Retina (tissue), 1 donor: ENCODE measurements around the gene GRID2.
"Not testable (repeated sequence)": the region's sequence is repeated elsewhere in the genome, so short reads cannot be mapped to it uniquely, and the experiment has no call there.

Experiments used
- DNase-seq: peaks from one replicate; pipeline ENCODE4 v3.0.0-alpha.2; 2016

GRID2 gene

DNA sequence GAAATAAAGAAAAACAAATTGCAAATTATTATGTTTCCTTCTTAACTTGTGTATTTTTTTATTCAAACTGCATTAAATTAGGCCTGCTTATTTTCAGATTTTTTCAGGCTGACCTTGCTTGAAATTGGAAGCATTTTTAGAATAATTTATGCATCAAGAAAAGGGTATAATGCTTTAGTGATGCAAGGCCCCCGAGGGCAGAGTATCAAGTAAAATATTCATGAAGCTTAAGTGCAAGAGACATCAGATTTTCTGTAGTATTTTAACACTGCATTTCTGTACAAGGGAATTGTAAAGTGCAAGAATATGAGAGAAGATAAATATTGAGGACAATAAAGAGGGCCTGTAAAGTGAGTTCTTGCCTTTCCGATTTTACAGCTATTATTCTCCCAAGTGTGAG is 1039.0 kb downstream of the GRID2 start:
- DNase-seq = peak; percentile 11

DNA sequence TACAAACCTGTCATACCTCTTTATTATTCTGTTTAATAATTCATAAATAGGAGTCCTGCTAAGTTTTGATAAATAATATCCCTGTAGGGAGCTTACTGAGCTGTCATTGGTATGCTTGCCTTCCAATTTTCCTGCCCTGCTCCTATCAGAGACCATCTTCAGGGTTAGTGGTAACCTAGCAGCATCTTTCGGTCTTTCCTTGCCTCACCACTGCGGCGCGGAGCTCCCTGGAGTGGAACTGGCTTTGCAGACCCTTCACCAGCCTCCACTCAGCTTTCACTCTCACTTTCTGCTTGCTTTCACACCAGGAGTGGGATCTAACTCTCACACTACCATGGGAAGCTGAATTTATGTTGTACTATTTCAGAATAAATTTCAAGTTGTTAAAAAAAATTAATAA is 1043.1 kb downstream of the GRID2 start:
- DNase-seq = no peak

DNA sequence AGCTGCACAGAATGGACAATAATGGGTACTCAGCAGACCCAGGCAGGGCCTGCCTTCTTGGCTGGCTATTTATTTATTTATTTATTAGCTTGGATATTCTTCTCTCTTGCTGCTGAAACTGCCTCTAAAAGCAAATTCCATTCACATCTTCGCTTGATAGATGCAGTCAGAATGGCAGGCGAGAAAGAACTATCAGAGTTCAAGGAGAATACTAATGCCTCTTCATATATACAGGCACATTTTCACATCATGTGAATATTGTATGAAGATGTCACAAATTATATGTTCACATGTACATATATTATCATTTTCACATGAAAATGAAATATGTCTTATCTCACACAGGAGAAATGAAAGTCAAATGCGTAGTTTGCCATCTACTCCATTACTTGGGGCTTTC is 1045.1 kb downstream of the GRID2 start:
- DNase-seq = no peak

DNA sequence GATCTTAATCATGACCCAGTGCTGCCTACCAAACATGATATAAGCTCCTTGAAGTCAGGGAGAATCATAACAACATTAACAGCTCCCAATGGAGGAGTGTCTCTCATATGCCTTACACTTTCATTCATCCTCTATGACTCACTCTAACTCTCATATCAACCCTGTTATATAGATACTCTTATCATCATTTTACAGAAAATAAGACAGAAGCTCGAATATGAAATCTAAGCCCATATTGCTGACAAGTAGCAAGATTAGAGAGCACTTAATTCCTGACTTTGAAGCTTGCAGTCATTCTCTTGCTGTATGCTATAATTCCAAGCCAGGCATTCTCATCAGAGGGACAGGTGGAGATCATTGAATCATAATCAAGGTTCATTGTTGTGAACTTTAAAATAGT is 1048.1 kb downstream of the GRID2 start:
- no peak for DNase-seq

DNA sequence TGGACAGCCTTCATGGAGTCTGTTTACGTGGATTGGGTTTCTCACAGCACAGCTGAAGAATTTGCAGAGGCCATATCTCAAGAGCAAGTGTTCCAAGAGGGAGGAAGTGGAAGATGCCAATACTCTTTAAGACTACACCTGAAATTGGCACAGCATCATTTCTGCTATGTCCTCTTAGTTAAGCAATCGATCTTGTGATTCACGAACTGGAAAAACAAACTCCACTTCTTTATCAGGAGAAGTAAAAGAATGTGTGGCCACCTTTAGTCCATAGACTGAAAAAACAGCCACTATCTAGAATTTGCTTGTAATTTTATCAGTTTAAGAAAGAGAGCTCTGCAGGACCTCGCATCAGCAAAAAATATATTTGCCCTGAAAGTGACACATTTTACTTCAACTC is 1051.6 kb downstream of the GRID2 start:
- DNase-seq = no peak

DNA sequence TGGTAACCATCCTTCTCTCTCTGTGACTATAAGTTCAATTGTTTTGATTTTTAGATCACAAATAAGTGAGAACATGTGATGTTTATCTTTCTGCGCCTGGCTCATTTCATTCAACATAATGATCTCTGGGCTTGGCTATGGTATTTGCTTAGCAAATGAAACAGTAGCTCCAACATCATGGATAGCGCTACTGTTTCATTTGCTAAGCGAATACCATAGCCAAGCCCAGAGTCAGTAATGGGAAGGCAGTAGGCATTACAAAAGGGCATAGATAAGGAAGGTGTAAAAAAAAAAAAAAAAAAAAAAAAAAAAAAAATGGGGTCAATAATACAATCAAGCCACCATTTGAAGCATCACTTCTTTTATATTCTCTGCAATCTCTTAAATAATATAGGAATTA is 1055.8 kb downstream of the GRID2 start:
- no peak for DNase-seq

DNA sequence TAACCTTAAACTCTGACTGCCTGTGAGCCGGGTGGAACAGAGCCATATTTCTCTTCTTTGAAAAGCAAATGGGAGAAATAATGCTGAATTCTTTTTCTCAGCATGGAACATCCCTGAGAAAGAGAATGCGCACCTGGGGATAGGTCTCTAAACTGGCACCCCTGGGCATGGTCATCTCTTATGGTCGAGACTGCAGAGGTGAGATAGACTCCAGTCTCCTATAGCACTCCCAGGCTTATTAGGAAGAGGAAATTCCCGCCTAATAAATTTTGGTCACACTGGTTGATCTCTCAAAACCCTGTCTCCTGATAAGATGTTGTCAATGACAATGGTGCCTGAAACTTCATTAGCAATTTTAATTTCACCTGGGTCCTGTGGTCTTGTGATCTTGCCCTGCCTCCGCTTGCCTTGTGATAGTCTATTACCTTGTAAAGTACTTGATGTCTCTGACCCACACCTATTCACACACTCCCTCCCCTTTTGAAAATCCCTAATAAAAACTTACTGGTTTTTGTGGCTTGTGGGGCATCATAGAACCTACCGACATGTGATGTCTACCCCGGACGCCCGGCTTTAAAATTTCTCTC is 1062.5 kb downstream of the GRID2 start:
- not testable (repeated sequence) for DNase-seq

DNA sequence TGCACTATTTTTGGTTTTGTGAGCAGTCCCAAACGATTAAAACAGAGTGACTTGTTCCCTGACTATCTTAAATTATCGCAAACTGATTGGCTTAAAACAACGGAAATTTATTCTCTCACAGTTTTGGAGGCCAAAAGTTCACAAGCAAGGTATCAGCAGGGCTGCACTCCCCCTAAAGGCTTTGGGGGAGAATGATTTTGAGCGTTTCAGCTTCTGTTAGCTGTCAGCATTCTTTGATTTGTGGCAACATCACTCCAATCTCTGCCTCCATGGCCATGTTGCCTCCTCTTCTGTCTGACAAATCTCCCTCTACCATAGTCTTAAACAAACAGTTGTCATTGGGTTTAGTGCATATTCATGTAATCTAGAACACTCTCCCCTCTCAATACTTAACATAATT is 1065.2 kb downstream of the GRID2 start:
- no peak for DNase-seq

DNA sequence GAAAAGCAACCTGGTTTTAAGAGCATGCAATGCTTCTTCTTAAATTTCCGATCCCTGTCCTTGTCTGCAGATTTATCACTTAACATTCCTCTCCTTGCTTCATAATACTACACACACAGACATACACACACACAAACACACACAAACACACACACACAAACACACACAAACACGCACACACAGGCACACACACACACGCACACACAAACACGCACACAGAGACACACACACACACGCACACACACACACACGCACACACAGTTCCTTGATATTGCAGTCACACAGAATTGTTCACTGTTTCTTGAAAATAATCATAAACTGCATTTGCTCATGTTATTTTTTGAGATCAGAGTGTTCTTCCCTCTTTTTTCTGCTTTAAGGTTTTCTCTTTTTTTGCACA is 1066.5 kb downstream of the GRID2 start:
- DNase-seq = no peak

DNA sequence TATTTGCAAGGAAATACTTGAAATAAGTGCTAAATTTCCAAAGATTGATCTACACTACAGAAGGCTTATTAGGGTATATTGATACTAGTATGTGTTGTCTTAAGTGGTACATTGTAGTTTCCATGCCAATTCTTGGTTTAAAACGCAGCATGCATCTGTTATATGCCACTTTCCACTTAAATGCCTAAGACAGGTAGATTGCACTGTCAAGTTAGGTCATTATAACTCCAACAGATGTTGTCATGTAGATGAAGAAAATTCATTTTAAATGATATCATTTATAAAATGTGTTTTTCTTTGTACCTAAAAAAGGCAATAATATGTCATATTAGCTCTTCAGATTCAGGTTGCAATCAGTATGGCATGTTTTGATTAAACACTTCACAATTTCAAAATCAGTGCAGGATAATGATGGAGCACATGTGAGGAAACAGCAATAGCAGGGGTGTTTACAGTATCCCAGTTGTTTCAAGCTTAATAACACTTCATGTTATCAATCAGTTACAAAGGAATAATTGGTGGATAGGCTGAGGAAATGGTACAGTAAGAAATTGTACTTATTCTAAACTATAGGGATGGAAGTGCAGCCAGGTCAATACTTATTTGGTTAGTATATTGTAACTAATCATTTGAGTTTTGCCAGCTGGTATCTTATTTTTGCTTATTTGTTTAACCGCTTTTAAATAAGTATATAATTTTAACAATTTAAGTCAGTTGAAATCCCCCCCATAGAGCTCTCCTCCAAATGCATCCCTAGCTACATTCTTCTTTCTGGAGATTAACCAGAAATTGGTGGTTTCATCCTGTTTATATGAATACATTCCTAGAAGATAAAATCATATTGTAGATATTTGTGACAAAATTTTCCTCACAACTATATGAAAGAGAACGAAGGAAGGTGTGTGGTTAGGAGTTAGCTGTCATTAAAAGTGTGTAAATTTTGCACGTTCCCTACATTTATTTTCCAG is 1070.4 kb downstream of the GRID2 start:
- DNase-seq = no peak

DNA sequence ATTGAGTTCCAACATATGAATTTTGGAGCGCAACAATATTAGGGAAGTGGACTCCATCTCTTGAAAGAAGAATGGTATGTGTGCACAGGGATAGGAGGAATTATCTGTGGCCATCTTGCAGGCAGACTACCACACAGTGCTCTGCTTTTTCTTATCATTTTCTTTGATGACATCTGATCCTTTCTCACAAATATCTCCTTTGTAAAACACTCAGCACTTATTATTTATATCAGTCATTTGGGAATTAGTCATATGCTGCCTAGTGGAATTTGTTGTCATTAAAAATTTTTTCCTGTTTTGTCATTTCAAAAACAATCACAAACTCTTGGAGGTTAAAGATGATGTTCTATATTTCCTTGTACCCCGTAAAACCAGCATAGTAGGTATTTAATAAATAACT is 1080.5 kb downstream of the GRID2 start:
- no peak for DNase-seq

DNA sequence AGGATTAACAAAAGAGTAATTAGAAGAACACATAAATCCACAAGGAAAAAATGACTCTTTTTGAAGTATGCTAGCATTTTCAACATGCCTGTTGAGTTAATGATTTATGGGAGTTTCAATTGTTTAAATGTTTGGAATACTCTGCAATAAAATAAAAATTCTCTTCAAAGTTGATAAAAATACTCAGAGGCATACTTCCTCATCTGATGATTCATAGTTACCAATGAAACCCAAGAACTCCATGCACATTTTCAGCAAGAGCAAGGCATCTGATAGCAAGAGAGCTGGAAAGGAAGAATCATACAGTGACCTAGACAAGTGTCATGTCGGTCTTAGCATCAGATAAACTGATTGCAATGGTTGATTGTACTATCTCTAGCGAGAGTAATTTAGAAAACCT is 1081.1 kb downstream of the GRID2 start:
- no peak for DNase-seq

DNA sequence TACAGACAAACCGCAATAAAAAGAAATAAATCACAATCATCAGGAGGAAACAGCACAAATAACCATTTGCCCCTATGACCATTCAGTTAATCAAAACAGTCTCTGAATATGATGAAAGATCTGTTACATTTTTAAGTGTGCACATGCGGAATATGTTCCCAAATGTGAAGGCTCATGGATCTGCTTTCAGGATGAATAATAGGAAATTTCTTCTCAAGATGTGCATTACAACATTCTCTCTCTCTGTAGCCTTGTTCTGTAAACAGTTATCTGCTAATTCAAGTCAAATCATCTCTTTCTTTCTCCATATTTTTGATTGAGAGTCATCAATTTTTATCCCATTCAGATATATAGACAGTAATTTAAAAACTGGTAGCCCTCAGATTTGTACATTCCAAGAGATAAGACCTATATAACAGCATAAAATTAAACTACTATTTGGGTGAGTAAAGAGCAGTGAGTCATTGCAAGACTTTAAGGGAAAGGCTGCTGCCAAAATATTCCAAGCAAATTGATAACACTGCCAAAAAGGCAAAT is 1090.8 kb downstream of the GRID2 start:
- no peak for DNase-seq

DNA sequence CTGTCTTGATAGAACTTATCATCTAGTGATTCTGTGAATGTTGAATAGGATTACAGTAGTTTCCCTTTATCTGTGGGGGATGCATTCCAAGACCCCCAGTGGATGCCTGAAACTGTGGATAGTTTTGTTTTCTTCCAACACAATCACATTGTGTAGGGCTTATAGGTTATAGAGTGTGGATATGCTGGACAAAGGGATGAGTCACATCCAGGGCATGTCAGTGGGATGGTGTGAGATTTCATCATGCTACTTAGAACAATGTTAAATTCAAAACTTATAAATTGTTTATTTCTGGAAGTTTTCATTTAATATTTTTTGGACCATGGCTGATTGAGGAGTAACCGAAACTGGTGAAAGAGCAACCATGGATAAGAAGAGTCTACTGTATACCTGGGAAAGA is 1092.5 kb downstream of the GRID2 start:
- DNase-seq = no peak

DNA sequence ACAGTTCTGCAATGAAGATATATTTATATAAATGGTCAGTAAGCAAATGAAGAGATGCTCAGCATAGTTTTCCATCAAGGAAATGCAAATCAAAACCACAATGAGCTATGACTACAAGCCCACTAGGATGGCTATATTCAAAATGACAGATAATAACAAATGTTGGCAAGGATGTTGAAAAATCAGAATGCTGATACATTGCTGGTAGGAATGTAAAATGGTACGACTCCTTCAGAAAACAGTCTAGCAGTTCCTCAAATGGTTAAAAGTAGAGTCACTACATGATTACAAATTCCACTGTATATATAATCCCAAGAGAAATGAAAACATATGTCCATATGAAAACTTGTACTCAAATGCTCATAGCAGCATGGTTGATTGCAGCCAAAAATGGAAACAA is 1099.8 kb downstream of the GRID2 start:
- no peak for DNase-seq

DNA sequence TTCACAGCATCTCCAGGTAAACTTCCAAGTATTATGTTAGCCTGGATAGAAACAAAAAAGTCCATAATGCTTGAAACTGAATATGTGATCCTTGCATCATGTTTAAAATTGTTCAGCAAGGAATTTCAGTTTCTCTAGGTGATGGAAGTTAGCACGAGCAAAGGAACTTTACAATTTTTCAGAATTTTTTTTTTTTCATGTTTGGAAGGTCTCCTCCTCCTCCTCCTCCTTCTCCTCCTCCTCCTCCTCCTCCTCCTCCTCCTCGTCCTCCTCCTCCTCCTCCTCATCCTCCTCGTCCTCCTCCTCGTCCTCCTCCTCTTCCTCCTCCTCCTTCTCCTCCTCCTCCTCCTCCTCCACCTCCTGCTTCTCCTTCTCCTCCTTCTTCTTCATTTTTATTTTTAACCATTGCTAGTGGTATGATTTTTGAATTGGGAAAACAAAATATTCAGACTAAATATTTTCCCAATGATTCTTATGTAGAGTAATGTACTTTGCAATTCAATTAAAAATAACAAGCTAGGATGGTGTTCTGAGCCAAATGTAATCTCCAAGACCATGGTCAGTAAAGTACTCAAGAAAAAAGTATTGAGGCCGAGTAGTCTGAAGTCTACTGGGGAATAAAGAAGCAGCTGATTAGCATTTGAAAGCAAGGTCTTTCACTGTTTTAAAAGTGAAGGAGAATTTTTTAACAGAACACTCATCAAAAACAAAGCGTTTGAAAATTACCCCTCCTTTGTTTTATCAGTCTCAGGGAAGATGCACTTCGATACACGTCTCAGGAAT is 1103.9 kb downstream of the GRID2 start:
- no peak for DNase-seq

DNA sequence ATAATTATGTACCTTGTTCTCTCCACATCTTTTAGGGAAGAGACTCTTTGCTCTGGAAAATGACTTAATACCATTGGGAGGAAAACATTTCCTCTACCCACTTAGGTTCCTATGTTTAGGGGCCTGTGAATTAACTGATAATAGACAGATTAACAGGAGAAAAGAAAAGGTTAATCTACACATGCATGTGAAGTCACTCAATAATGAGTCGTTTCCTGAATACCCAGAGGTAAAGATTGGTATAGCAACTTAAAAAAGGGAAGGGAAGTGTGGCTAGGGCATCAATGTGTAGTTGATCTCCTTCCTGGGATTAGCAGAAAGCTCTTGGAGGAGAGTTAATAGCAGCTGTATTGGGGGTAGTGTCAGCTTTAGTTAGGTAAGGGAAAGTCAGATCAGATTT is 1105.3 kb downstream of the GRID2 start:
- DNase-seq = no peak

DNA sequence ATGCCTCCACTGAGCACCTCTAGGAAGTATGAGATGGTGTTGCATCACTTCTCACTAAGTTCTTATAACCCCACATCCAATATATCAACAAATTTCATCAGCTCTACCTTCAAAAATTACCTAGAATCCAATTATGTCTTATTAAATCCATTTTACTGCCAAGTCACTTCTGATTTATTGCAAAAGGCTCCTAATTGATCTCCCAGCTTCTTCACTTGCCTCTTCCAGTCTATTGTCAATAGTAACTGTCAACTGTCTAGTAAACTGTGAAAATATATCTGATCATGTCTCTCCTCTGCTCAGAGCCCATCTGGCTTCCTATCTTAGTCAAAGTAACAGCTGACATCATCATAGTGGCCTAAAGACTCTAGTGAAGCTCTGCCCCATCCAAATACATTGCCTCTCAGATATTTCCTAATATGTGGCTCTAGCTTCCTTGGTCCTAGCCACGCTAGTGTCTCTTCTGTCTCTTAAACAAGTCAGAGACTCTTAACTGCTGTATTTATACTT is 1110.3 kb downstream of the GRID2 start:
- no peak for DNase-seq

DNA sequence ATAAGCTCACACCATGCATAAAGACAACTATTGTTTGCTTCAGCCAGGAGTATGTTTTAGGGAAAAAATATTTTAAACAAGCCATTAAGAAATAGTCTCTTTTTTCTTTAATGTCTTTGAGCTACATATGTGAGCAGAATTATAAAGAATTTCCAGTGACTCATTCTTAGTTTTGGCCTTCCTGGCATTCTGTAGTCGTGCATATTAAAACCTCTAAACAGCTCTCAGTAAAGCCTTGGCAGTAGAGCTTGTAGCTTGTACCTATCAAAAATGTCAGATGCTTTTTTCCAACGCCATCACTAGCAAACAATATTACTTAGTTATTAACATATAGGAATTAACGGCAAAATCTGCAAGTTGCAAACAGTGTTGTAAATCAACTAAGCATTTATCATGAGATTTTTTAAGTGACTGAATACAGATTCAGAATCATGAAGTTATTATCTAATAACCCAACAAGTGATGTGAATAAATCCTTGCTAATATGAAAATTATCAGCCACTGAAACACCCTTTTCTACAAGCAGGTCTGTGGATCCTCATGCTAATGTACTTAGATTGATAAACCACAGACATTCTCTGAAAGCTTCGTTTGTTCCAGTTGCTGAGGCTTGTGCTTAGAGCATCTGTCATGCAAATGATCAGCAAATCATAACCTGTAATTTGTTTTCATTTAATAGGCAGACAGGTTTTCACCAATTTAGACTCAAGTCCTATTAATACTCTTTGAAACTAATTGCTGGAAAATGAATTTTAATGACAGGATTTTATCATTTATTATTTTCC is 1112.8 kb downstream of the GRID2 start:
- no peak for DNase-seq

DNA sequence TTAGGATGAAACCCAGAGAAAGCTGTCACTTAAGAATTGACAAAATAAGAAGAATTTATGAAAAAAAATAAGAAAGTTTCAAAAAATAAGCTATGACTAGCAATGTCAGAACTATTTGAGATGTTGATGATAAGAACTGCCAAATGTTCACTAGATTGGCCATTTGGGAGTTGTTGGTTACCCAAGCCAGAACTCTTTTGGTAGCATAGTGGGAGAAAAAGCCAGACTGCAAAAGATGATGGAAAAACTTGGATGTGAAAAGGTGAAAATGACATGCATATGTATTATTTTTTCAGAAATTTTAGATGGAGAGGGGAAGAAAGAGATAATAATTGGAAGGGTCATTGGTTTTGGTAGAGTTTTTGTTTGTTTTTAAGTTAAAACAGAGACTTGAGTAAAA is 1127.6 kb downstream of the GRID2 start:
- no peak for DNase-seq

DNA sequence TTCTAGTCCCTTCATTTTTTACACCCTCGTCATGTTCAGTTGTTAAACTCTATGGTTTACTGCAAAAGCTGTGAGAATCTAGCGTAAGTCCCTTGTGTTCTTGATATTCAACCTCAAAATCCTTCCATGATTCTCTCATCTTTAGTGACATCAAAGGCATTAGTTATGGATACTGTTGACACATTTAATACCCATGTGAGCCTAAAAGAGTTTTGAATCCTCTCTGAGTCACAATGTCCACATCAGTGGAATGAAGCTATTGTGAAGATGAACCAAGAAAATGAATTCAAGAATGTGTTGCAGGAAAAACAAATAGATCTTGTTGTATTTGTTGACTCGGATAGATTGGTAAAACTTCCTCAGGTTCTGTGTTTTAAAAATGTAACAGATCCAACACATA is 1130.1 kb downstream of the GRID2 start:
- DNase-seq = no peak

DNA sequence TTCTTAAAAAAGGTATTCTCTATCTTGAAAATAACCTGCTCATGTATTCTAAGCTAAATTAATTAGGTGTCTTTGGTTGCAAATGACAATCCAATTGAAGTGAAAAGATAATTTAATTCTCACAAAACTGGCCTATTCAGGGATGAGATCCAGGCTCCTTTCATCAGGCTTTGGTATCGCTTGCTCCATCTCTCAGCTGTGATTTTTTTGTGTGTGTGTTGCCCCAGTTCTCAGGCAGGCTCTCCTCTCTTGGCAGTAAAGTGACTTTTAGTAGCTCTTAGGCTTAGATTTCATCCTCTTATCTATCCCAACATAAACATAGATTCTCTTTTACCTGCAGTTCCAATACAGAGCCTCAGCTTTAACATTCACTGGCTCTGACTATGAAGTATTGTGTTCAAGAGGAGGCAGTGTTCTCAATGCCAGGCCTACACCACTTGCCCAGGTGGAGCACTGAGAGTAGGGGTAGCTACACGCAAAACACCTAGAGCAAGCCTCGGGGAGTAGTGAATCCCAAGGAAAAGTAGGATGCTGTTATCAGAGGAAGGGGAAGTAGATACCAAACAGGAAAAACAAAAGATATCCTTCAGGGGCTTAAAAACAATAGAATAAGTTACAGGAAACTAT is 1132.3 kb downstream of the GRID2 start:
- DNase-seq = no peak
